PC-9 (cell line): Measurements from ENCODE around the gene NR3C1. TPM values are rescaled to one million over a fixed set of nuclear protein-coding genes. Genes with fewer than 3 reads are reported as not detected.
A peak's percentile ranks its signal among the peaks of the same experiment; 100 is the strongest.

Source experiments
- Bru-seq: library from RNA; stranded (reverse); fragments of 400-500 nt; gene quantifications from one replicate; lab custom pipeline; 2021; lab: Mats Ljungman, UMichigan
- BruChase-seq, 2 experiments: library from RNA; stranded (reverse); fragments of 400-500 nt; gene quantifications; one replicate each; lab custom pipeline; 2021; lab: Mats Ljungman, UMichigan
- BruUV-seq: library from RNA; stranded (reverse); fragments of 400-500 nt; replicated peaks from 2 replicates; lab custom pipeline; 2021; lab: Mats Ljungman, UMichigan
- CTCF ChIA-PET: fragments of 300-600 bp; sonication (Branson Sonifier 250); formaldehyde crosslinking; loops from one replicate; lab custom pipeline; 2022; ENCODE audit warnings: antibody characterized with exemption; lab: Charles Lee
- POLR2A ChIA-PET: fragments of 300-600 bp; sonication (Branson Sonifier 250); formaldehyde crosslinking; loops from one replicate; lab custom pipeline; 2022; ENCODE audit warnings: antibody characterized with exemption; ENCODE audit not compliant: unreplicated experiment; lab: Charles Lee
- DNase-seq, 2 experiments: peaks; one replicate each; pipeline versions ENCODE4 v3.0.0 to v3.0.0-alpha.2; 2015 to 2022; ENCODE audit warnings: mixed read lengths in 1 of 2
- H2AFZ ChIP-seq: fragments of 200-600 bp; sonication (generic); 2 replicates; pipeline ENCODE4 v1.8.1; 2017; ENCODE audit warnings: antibody characterized with exemption
- H3F3A ChIP-seq: fragments of 200-600 bp; sonication (generic); 2 replicates; pipeline ENCODE4 v1.8.1; 2017; ENCODE audit warnings: antibody characterized with exemption, mild to moderate bottlenecking, low read depth; ENCODE audit not compliant: insufficient read depth
- H3K27ac ChIP-seq: fragments of 200-600 bp; sonication (generic); 2 replicates; pipeline ENCODE4 v1.6.1; 2016; ENCODE audit warnings: mixed run types
- H3K27me3 ChIP-seq: fragments of 200-600 bp; sonication (generic); 2 replicates; pipeline ENCODE4 v1.6.1; 2016; ENCODE audit warnings: low read depth, mixed run types; ENCODE audit not compliant: insufficient read depth
- H3K36me3 ChIP-seq: fragments of 200-600 bp; sonication (generic); 2 replicates; pipeline ENCODE4 v1.6.1; 2016; ENCODE audit warnings: low read depth, mixed run types
- H3K4me1 ChIP-seq: fragments of 200-600 bp; sonication (generic); replicated peaks from 2 replicates; pipeline ENCODE4 v1.6.1; 2016; ENCODE audit warnings: mixed run types; ENCODE audit not compliant: insufficient read depth
- H3K4me2 ChIP-seq: fragments of 200-600 bp; sonication (generic); 2 replicates; pipeline ENCODE4 v1.6.1; 2017; ENCODE audit warnings: mixed run types
- H3K4me3 ChIP-seq: fragments of 200-600 bp; sonication (generic); 2 replicates; pipeline ENCODE4 v1.6.1; 2016; ENCODE audit warnings: mixed run types
- H3K79me2 ChIP-seq: fragments of 200-600 bp; sonication (generic); 2 replicates; pipeline ENCODE4 v1.6.1; 2017; ENCODE audit warnings: low read depth, mixed run types
- H3K9me2 ChIP-seq: fragments of 200-600 bp; sonication (generic); 2 replicates; pipeline ENCODE4 v1.8.1; 2017; ENCODE audit warnings: mild to moderate bottlenecking; ENCODE audit not compliant: insufficient read depth
- H3K9me3 ChIP-seq: fragments of 200-600 bp; sonication (generic); 2 replicates; pipeline ENCODE4 v1.8.1; 2016; ENCODE audit warnings: low read depth; ENCODE audit not compliant: insufficient read depth
- H4K20me1 ChIP-seq: fragments of 200-600 bp; sonication (generic); 2 replicates; pipeline ENCODE4 v1.8.1; 2017; ENCODE audit not compliant: insufficient read depth
- CTCF ChIP-seq: fragments of 200-600 bp; sonication (generic); conservative IDR thresholded peaks from 2 replicates; pipeline ENCODE4 v1.6.1; 2017; ENCODE audit warnings: mixed run types, antibody characterized with exemption, mild to moderate bottlenecking, moderate library complexity
- EZH2 ChIP-seq: fragments of 200-600 bp; sonication (generic); IDR thresholded peaks from 2 replicates; pipeline ENCODE4 v1.8.0; 2017; ENCODE audit warnings: antibody characterized with exemption, low read depth
- intact Hi-C: fragments of 100-400 bp; cut with micrococcal nuclease; formaldehyde crosslinking; loops from one replicate; pipeline ENCODE4 v1.10.0; 2022; ENCODE audit not compliant: unreplicated experiment
- long read RNA-seq: library from polyadenylated mRNA; stranded (forward); transcript quantifications from one replicate; pipeline ENCODE4 v2.0.0, GENCODE V29; 2022
- total RNA-seq: library from RNA; stranded (reverse); gene quantifications from 2 replicates; pipeline ENCODE4 v1.2.3, GENCODE V29; 2021

Gene NR3C1
- total RNA-seq: 48.8 and 52.8 TPM in 2 replicates
- percentile 91 among the genes with signal in this experiment for Bru-seq, nascent RNA
- BruChase-seq, experiment 1, labeled RNA remaining after a 2-hour chase: percentile 82 among the genes with signal in this experiment
- percentile 76 among the genes with signal in this experiment for BruChase-seq, experiment 2, labeled RNA remaining after a 6-hour chase
- long read RNA-seq, full-length matches to known transcripts: 14 of 32 reads
- long read RNA-seq, partial matches to known transcripts: 7 of 32 reads
- long read RNA-seq, other reads (novel, unspliced or antisense): 11 of 32 reads

- Histone ChIP-seq H3K27me3 (no peaks in the 10 kb centered on the region), H3K36me3 (peaks cover 5% of the 10 kb centered on the region; the same call in 1 of the 2 replicates), H3K4me1 (peaks cover 29% of the 10 kb centered on the region), H4K20me1 (peaks cover 8% of the 10 kb centered on the region; the same call in 1 of the 2 replicates), H3K79me2 (peaks cover 40% of the 10 kb centered on the region), H3F3A (peaks cover 10% of the 10 kb centered on the region; the same call in 1 of the 2 replicates), H3K9me2 (peaks cover 6% of the 10 kb centered on the region; the same call in 1 of the 2 replicates), H3K9me3 (peaks cover 4% of the 10 kb centered on the region; the same call in 1 of the 2 replicates), H2AFZ (peak within 1 kb of the TSS; percentile 100), H3K4me3 (peak within 1 kb of the TSS; percentile 96), H3K27ac (peak within 1 kb of the TSS; percentile 94), H3K4me2 (peak within 1 kb of the TSS; percentile 98)
- intact Hi-C loops: loop anchor here (1.0 to 10.0 kb wide), 13 partner anchors 103 to 771 kb away; partner anchors contain the start of genes KCTD16 and YIPF5
- ChIA-PET POLR2A (interaction anchor here (1.0 kb wide), 2 partner anchors 103 to 421 kb away, joined by 3 to 9 read pairs; no protein-coding TSS in a partner anchor), CTCF (interaction anchor here (0.5 to 0.7 kb wide), 4 partner anchors 222 to 791 kb away, joined by 3 to 9 read pairs (median 6); no protein-coding TSS in a partner anchor)
- peak; percentile 60 to 85 for DNase-seq
- TF ChIP-seq CTCF: peak; percentile 39; the same call in 1 of the 2 replicates
- no peak for TF ChIP-seq EZH2
- BruUV-seq: no TSS peak
Measured at GRCh38 chr5:143403593-143404415, at the start of gene NR3C1. TSS of gene NR3C1 (minus strand) at chr5:143403686. CDS start at chr5:143400839, 2,847 bp downstream.

- BruUV-seq: no TSS peak
- intact Hi-C loops: no loop called here
- H3K9me3 ChIP-seq: no peaks in the 10 kb centered on the region
- ChIA-PET CTCF (no interaction called here), POLR2A (no interaction called here)
- no peaks in the 10 kb centered on the region for H3K4me1 ChIP-seq
- H2AFZ ChIP-seq: no peak overlapping the region
- no peaks in the 10 kb centered on the region for H4K20me1 ChIP-seq
- no peak overlapping the region for H3K4me2 ChIP-seq
- no peaks in the 10 kb centered on the region for H3K79me2 ChIP-seq
- H3K27me3 ChIP-seq: no peaks in the 10 kb centered on the region
- no peaks in the 10 kb centered on the region for H3F3A ChIP-seq
- no peak overlapping the region for H3K4me3 ChIP-seq
- DNase-seq: no peak
- H3K9me2 ChIP-seq: no peaks in the 10 kb centered on the region
- no peak overlapping the region for H3K27ac ChIP-seq
- no peaks in the 10 kb centered on the region for H3K36me3 ChIP-seq
- TF ChIP-seq CTCF (no peak), EZH2 (no peak)
Measured at GRCh38 chr5:143449772-143450171, 46.3 kb upstream of the NR3C1 start.

- no peak overlapping the region for H3K4me2 ChIP-seq
- H3K36me3 ChIP-seq: no peaks in the 10 kb centered on the region
- no peaks in the 10 kb centered on the region for H3K9me3 ChIP-seq
- no peak overlapping the region for H2AFZ ChIP-seq
- H3K4me3 ChIP-seq: no peak overlapping the region
- ChIA-PET POLR2A (no interaction called here), CTCF (no interaction called here)
- intact Hi-C loops: no loop called here
- H4K20me1 ChIP-seq: no peaks in the 10 kb centered on the region
- no TSS peak for BruUV-seq
- no peaks in the 10 kb centered on the region for H3K79me2 ChIP-seq
- DNase-seq: no peak
- no peaks in the 10 kb centered on the region for H3F3A ChIP-seq
- H3K27ac ChIP-seq: no peak overlapping the region
- H3K27me3 ChIP-seq: no peaks in the 10 kb centered on the region
- H3K4me1 ChIP-seq: no peaks in the 10 kb centered on the region
- H3K9me2 ChIP-seq: no peaks in the 10 kb centered on the region
- TF ChIP-seq CTCF (no peak), EZH2 (no peak)
Measured at GRCh38 chr5:143448518-143448917, 45.0 kb upstream of the NR3C1 start.
